Right atrium auricular region (tissue), 2 donors: ENCODE results near the gene NCKAP5L. TPM values are rescaled to one million over a fixed set of nuclear protein-coding genes. Genes with fewer than 3 reads are reported as not detected.

ENCODE experiments used
- DNase-seq: peaks from one replicate; pipeline ENCODE4 v3.0.0-alpha.2; 2019; ENCODE audit warnings: low spot score
- H3K27ac ChIP-seq, 2 donors: fragments of 200-600 bp; sonication (generic); 1 replicate in 1 of 2; 2 replicates in 1 of 2; pipeline ENCODE4 v1.5.1; 2016 to 2019
- H3K27me3 ChIP-seq, 2 donors: fragments of 200-600 bp; sonication (generic); one replicate each; pipeline versions ENCODE4 v1.5.1 to v1.6.0; 2017 to 2019
- H3K36me3 ChIP-seq: fragments of 200-600 bp; sonication (generic); one replicate; pipeline ENCODE4 v1.5.1; 2016
- H3K4me1 ChIP-seq, 2 donors: fragments of 200-600 bp; sonication (generic); one replicate each; pipeline versions ENCODE4 v1.5.1 to v1.6.0; 2017 to 2019
- H3K4me3 ChIP-seq, 2 donors: fragments of 200-600 bp; sonication (generic); 1 replicate in 1 of 2; 2 replicates in 1 of 2; pipeline ENCODE4 v1.5.1; 2017 to 2019; ENCODE audit warnings: mild to moderate bottlenecking in 1 of 2, moderate library complexity in 1 of 2
- H3K9me3 ChIP-seq, 2 donors: fragments of 200-600 bp; sonication (generic); one replicate each; pipeline ENCODE4 v1.5.1; 2019
- total RNA-seq, 2 donors: library from RNA; depleted of rRNA; stranded (reverse); fragments of >200 nt; gene quantifications; one replicate each; pipeline ENCODE4 v1.1.0, GENCODE V29; 2016
- TF ChIP-seq, protein P1 (sequence below), 2 donors: fragments of 200-600 bp; sonication (generic); IDR thresholded peaks; one replicate each; pipeline ENCODE4 v1.5.1; 2019; ENCODE audit warnings: antibody characterized with exemption in 2 of 2

NCKAP5L gene
- total RNA-seq, 2 donors from 2014 or later, result 18.6 to 18.7 TPM

- DNase-seq, result no peak
- H3K27ac ChIP-seq, result peak overlapping the region; percentile 77 to 85
- H3K4me3 ChIP-seq, result no peak overlapping the region
- TF ChIP-seq, protein P1, sequence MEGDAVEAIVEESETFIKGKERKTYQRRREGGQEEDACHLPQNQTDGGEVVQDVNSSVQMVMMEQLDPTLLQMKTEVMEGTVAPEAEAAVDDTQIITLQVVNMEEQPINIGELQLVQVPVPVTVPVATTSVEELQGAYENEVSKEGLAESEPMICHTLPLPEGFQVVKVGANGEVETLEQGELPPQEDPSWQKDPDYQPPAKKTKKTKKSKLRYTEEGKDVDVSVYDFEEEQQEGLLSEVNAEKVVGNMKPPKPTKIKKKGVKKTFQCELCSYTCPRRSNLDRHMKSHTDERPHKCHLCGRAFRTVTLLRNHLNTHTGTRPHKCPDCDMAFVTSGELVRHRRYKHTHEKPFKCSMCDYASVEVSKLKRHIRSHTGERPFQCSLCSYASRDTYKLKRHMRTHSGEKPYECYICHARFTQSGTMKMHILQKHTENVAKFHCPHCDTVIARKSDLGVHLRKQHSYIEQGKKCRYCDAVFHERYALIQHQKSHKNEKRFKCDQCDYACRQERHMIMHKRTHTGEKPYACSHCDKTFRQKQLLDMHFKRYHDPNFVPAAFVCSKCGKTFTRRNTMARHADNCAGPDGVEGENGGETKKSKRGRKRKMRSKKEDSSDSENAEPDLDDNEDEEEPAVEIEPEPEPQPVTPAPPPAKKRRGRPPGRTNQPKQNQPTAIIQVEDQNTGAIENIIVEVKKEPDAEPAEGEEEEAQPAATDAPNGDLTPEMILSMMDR (IDR thresholded peaks at IDR 0.05), result no peak
- H3K36me3 ChIP-seq, result peaks cover 29% of the 10 kb centered on the region
- H3K9me3 ChIP-seq, result no peaks in the 10 kb centered on the region
- peaks cover 0 to 52% of the 10 kb centered on the region in 2 donors for H3K4me1 ChIP-seq
- no peaks in the 10 kb centered on the region for H3K27me3 ChIP-seq
These were observed 20.1 kb downstream of the NCKAP5L start for GRCh38 chr12:49807991-49808580.

DNA sequence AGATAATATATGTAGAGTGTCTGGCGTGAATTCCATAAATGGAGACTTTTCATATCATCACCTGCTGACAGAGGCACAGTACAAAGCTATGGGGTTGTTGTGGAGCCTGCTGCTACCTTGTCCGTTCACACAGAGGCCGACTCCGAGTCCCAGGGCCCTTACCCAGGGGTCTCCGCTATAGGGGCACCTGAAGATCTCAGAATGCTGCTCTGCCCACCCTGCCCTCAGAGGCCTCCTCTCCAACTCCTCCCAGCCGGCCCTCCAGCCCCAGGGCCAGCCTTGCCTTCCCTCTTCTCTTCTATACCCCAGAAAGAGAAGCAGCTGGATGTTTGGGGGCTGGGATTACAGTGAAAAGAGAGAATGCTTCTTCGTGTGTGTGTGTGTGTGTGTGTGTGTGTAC lies 21.3 kb downstream of the NCKAP5L start:
- no peaks in the 10 kb centered on the region for H3K27me3 ChIP-seq
- no peak overlapping the region for H3K4me3 ChIP-seq
- no peaks in the 10 kb centered on the region for H3K9me3 ChIP-seq
- H3K36me3 ChIP-seq, result peaks cover 39% of the 10 kb centered on the region
- H3K27ac ChIP-seq, result peak overlapping the region; percentile 10 to 53
- no peak for DNase-seq
- H3K4me1 ChIP-seq, result peaks cover 0 to 53% of the 10 kb centered on the region in 2 donors
- TF ChIP-seq, protein P1 (IDR thresholded peaks at IDR 0.05), result no peak

- H3K4me1 ChIP-seq, result peaks cover 0 to 56% of the 10 kb centered on the region in 2 donors
- no peaks in the 10 kb centered on the region for H3K27me3 ChIP-seq
- H3K9me3 ChIP-seq, result no peaks in the 10 kb centered on the region
- H3K4me3 ChIP-seq, result no peak overlapping the region
- TF ChIP-seq, protein P1 (IDR thresholded peaks at IDR 0.05), result no peak
- no peak for DNase-seq
- peaks cover 39% of the 10 kb centered on the region for H3K36me3 ChIP-seq
- peak overlapping the region in 1 of 2 donors; percentile 10 for H3K27ac ChIP-seq
These were observed 21.8 kb downstream of the NCKAP5L start for GRCh38 chr12:49806321-49806813.

GRCh38 chr12:49805409-49805808 lies 22.8 kb downstream of the NCKAP5L start:
- H3K27ac ChIP-seq, result no peak overlapping the region
- H3K4me3 ChIP-seq, result no peak overlapping the region
- no peaks in the 10 kb centered on the region for H3K9me3 ChIP-seq
- TF ChIP-seq, protein P1 (IDR thresholded peaks at IDR 0.05), result no peak
- no peaks in the 10 kb centered on the region for H3K27me3 ChIP-seq
- H3K36me3 ChIP-seq, result peaks cover 40% of the 10 kb centered on the region
- H3K4me1 ChIP-seq, result peaks cover 0 to 57% of the 10 kb centered on the region in 2 donors
- DNase-seq, result no peak

DNA sequence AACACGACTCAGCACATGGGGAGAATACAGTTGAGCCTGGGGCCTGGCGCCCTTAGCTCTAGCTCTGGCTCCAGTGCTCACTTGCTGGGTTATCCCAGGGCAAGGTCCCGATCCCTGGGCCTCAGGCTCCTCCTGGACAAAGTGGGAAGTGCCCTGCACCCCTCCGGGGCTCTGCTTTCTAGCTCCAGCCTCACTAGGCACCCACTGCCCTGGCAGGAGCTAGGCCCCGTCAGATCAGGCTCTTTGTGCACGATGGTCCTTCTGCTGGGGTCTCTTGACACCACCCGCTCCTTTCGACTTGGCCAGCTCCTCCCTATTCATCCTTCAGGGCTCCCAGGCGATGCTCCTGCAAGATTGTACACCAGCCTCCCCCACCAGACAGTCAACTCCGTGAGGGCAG lies 23.4 kb downstream of the NCKAP5L start:
- TF ChIP-seq, protein P1 (IDR thresholded peaks at IDR 0.05), result no peak
- Histone ChIP-seq H3K36me3 (peaks cover 46% of the 10 kb centered on the region), H3K9me3 (no peaks in the 10 kb centered on the region), H3K4me3 (no peak overlapping the region), H3K27ac (no peak overlapping the region), H3K27me3 (no peaks in the 10 kb centered on the region), H3K4me1 (peaks cover 0 to 55% of the 10 kb centered on the region in 2 donors)
- DNase-seq, result no peak
